Measurements from ENCODE around the gene PPHLN1. TPM values are rescaled to one million over a fixed set of nuclear protein-coding genes. Genes with fewer than 3 reads are reported as not detected.

PPHLN1 gene
- polyA plus RNA-seq (2014; cell fraction: cytosol; rRNA removed): 103 and 113 TPM in 2 replicates
- polyA plus RNA-seq (2014; cell fraction: nucleus; rRNA removed): 106 and 134 TPM in 2 replicates

DNA sequence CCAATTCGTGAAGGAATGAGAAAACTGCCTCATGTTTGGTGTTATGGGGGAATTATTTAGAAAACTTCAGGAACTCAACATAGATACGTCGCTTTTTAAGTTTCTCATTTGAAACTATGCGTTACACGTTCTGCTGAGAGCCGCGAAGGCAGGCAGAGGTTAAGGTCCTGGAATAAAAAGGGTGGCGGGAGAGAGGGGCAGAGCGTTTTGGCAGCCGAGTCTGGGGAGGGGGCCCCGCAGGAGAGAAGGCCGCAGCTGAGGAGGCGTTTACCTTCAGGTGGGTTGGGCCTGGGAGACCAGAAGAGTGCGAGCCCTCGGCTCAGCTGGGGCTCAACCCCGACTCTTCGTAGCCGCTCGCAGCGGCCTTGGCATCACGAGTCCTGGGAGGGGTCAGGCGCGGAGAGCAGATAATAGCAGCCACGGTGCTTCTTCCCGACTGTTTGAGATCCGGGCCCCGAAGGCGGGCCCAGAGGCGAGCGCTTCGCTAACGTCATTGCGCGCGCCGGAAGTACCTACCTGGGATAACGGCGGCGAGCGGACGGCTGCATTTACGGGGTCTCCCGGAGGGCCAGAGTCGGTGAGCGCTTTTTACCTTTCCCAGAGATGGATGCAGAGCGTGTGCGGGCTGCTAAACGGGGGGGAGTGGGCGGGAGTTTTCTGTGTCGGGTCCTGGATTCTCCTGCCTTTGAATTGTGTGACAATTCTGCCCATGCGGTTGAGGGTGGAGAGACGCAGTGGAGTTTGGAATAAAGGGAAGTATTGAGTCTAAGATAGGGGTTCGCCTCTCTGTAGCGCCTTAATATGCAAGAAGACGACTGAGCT, at the start of gene PPHLN1, which contains the start of gene ZCRB1:
PPHLN1 (plus strand) TSS at position 515 of the 822 bp plus-strand sequence. CDS start 9,736 bp downstream, outside the sequence.
ZCRB1 (minus strand) TSS at position 442 of the 822 bp plus-strand sequence. CDS start 1,992 bp downstream, outside the sequence.
- peak; percentile 89 for DNase-seq (ENCODE audit: low spot score)

DNA sequence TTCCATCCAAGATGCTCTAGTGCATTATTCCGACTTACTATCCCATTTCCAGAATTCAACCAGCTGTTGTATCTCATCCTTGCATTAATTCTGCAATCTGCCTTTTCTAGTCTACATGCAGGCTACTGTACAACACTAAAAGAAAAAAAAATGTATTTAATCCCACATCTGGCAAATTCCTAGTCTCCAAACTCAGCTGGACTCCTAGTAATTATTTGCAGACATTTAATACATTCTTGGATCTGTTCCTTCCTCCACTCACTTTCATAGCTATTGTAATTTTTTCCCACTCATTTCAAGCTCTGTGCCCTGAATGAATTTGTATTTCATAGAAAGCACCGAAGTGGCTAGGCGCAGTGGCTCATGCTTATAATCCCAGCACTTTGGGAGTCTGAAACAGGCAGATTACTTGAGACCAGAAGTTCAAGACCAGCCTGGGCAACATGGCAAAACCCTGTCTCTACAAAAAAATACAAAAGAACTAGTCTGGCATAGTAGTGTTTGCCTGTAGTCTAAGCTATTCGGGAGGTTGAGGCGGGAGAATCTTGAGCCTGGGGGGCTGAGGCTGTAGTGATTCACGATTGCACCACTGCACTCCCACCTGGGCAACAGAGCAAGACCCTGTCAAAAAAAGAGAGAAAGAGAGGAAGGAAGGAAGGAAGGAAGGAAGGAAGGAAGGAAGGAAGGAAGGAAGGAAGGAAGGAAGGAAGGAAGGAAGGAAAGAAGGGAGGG, 48.4 kb upstream of the PPHLN1 start:
- DNase-seq (ENCODE audit: low spot score): no peak

- DNase-seq (ENCODE audit: low spot score): no peak
These were observed 47.8 kb upstream of the PPHLN1 start for GRCh38 chr12:42278128-42278510.

DNA sequence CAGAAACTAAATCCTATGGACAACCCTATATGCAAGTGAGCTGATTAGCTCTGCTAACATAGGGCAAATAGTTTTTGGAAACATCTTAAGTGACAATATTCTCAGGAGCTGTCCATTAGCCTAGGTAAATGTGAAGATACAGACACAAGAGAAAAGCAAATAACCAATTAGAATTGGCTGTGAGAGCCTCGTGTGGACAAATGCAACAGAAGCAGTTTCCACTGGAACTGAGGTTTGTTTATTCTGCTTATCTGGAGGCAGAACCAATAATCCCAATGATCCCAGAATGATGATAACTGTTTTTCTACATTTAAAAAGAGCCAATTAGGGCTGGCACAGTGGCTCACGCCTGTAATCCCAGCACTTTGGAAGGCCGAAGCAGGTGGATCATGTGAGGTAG, 44.7 kb upstream of the PPHLN1 start:
- DNase-seq (ENCODE audit: low spot score): no peak

GRCh38 chr12:42281844-42282243, 44.1 kb upstream of the PPHLN1 start:
- no peak for DNase-seq (ENCODE audit: low spot score)

DNA sequence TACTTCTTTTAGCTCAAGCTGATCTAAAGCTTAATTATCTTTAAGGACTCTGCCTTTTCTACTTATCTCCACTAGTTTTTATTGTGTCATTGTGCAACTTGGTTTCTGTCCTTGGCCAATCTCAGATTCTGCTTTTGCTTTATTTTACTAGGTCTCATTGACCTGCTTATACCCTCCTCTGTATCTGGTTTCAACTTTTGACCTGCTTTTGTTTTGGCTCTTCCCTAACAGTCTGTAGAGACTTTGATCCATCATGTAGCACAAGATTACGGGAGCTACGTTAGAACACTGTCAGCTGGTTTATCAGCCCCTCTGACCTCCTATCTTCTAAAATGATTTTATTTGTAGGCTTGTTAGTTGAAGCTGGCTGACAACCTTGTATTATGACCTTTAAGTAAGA, 43.7 kb upstream of the PPHLN1 start:
- no peak for DNase-seq (ENCODE audit: low spot score)

DNA sequence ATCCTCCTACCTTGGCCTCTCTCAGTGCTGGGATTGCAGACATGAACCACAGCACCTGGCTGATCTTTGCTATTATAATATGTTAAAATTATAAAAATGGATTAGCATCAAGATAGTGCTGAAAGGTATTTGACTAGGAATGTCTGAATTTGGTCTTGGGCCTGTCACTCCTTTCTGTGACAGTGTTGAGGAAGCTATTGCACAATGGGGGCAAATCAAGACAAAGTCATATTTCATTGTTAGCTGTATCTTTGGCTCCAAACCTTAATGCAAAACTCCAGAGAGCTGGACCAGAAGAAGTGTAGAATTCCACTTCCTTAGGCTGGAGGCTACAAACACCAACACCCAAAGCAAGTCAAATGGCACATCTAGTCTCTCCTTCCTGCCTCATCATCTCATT, 42.2 kb upstream of the PPHLN1 start:
- no peak for DNase-seq (ENCODE audit: low spot score)

GRCh38 chr12:42284157-42284556, 41.8 kb upstream of the PPHLN1 start:
- no peak for DNase-seq (ENCODE audit: low spot score)

- DNase-seq (ENCODE audit: low spot score): no peak
These were observed 41.1 kb upstream of the PPHLN1 start for GRCh38 chr12:42284876-42285275.

- DNase-seq (ENCODE audit: low spot score): no peak
These were observed 40.5 kb upstream of the PPHLN1 start for GRCh38 chr12:42285431-42285830.

GRCh38 chr12:42286741-42287140, 39.2 kb upstream of the PPHLN1 start:
- DNase-seq (ENCODE audit: low spot score): no peak

DNA sequence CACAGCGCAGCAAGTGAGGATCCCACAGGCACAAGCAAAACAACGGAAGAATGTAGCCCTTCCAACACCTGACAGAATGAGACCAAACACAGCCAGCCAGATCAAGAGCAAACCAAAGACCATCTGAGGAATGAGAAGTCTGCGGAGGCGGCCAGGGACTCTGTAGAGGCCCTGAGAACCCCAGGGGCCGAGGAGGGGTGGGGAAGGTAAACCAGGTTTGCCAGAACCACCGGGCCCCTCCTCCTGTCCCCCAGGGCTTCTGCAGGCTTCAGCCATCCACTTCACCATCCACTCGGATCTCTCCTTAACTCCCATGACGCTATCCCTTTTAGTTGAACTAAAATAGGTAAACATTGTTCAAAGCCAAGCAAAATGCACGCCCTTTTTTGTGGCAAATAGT, 37.4 kb upstream of the PPHLN1 start:
- no peak for DNase-seq (ENCODE audit: low spot score)

DNA sequence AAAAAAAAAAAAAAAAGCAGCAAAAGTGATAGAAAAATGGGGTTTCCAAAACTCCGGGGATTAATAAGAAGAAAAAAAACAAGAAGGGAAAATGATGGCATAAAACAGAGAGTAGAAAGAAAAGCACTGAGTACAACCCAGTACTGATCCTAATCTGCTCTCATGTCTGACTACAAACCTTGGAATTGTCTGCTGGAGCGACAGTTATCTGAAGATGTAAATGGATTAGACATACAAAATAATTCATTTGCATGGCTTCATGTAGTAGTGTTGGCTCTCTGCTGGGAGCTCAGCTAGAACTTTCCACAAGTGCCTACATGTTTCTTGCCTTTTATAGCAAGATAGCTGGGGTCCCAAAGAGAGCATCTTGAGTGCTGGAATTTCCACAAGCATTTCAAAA, 34.3 kb upstream of the PPHLN1 start:
- DNase-seq (ENCODE audit: low spot score): peak; percentile 72

DNA sequence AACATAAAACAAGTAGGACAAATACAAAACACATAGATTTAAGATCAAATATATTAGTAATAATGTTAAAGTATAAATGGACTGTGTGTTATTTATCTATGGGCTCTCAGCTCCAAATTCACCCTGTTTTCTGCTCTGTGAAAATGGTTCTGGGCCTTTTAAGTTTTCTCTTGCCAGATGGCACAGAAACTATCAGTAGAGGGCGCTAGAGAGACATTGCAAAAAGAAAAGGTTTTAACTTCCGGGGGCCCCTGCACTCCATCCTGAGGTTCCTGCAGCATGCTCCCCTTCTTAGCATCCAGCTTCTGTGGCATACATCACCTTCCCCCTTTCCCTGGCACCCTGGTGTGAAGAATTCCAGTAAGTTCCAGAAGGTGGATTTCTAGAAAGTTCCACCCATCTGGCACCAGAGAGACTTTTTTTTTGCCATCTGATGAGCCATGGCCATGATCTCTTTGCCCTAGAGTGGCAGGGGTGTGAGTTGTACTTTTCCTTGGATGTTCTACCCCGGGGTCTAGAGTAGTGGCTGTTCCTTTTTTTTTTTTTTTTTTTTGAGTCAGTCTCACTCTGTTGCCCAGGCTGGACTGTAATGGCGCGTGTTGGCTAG, 29.4 kb upstream of the PPHLN1 start:
- peak; percentile 20 for DNase-seq (ENCODE audit: low spot score)

GRCh38 chr12:42298887-42299286, 27.1 kb upstream of the PPHLN1 start:
- DNase-seq (ENCODE audit: low spot score): no peak

GRCh38 chr12:42299392-42300308, 26.3 kb upstream of the PPHLN1 start:
- no peak for DNase-seq (ENCODE audit: low spot score)

GRCh38 chr12:42306297-42306696, 19.7 kb upstream of the PPHLN1 start:
- no peak for DNase-seq (ENCODE audit: low spot score)

DNA sequence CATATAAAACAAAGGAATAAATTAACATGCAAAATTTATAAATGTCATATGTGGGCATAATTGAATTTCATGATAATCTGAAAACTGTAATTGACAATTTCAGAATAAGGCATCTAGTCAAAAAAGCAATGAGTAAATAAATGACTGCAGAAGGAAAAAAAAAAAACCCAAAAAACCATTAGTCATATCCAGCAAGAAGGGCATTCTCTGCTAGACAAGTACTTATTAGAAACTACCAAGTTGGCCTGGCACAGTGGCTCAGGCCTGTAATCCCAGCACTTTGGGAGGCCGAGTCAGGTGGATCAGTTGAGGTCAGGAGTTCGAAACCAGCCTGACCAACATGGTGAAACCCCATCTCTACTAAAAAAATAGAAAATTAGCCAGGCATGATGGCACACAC, 17.6 kb upstream of the PPHLN1 start:
- no peak for DNase-seq (ENCODE audit: low spot score)

- DNase-seq (ENCODE audit: low spot score): no peak
These were observed 16.0 kb upstream of the PPHLN1 start for GRCh38 chr12:42309996-42310395.

- DNase-seq (ENCODE audit: low spot score): no peak
These were observed 10.9 kb upstream of the PPHLN1 start for GRCh38 chr12:42315108-42315507.

- DNase-seq (ENCODE audit: low spot score): no peak
These were observed 5.2 kb upstream of the PPHLN1 start for GRCh38 chr12:42320796-42321195.
